SK-N-SH (cell line): ENCODE data around the gene PSPN. TPM values are rescaled to one million over a fixed set of nuclear protein-coding genes. Genes with fewer than 3 reads are reported as not detected.

Experiments
- CTCF ChIA-PET: fragments of 300-600, 350-600 bp; formaldehyde crosslinking; extraction: SDS; loops from one replicate; lab custom pipeline; 2021; lab: Yijun Ruan, JAX
- POLR2A ChIA-PET: fragments of 350-600 bp; sonication (Branson Sonifier 250); formaldehyde crosslinking; extraction: SDS; loops from one replicate; lab custom pipeline; 2020; ENCODE audit warnings: antibody characterized with exemption, inconsistent platforms; lab: Yijun Ruan, JAX
- DNase-seq: peaks from one replicate; pipeline ENCODE4 v3.0.0; 2012
- H2AFZ ChIP-seq: fragments of 200-600 bp; sonication (generic); 2 replicates; pipeline ENCODE4 v1.8.1; 2016; ENCODE audit warnings: antibody characterized with exemption, mild to moderate bottlenecking, low read depth
- H3F3A ChIP-seq: fragments of 200-600 bp; sonication (generic); replicated peaks from 2 replicates; pipeline ENCODE3; 2016; ENCODE audit warnings: antibody characterized with exemption, mild to moderate bottlenecking; ENCODE audit not compliant: insufficient read depth
- H3K27ac ChIP-seq, 2 experiments: fragments of 200-500 bp in 1 of 2; fragments of 200-600 bp in 1 of 2; sonication (Bioruptor generic) in 1 of 2; sonication (generic), shearing (Covaris generic) in 1 of 2; 2 replicates each; pipeline versions ENCODE4 v1.5.1 to v1.6.1; 2014 to 2016; ENCODE audit warnings: low read depth in 2 of 2, inconsistent platforms in 1 of 2, low read length in 1 of 2, mild to moderate bottlenecking in 1 of 2, mixed read lengths in 1 of 2
- H3K27me3 ChIP-seq: fragments of 200-600 bp; sonication (generic), shearing (Covaris generic); 2 replicates; pipeline ENCODE4 v1.6.1; 2016; ENCODE audit warnings: mixed run types; ENCODE audit not compliant: insufficient read depth
- H3K36me3 ChIP-seq, 2 experiments: fragments of 200-500 bp in 1 of 2; fragments of 200-600 bp in 1 of 2; sonication (Bioruptor generic) in 1 of 2; sonication (generic) in 1 of 2; replicated peaks in 1 of 2; 2 replicates each; pipeline versions ENCODE3 to v1.5.1; 2014 to 2016; ENCODE audit warnings: low read length in 1 of 2, mild to moderate bottlenecking in 1 of 2; ENCODE audit not compliant: insufficient read depth in 2 of 2, control insufficient read depth in 1 of 2
- H3K4me1 ChIP-seq, 2 experiments: fragments of 200-500 bp in 1 of 2; fragments of 200-600 bp in 1 of 2; sonication (Bioruptor generic) in 1 of 2; sonication (generic), shearing (Covaris generic) in 1 of 2; 2 replicates each; pipeline versions ENCODE4 v1.5.1 to v1.6.1; 2014 to 2016; ENCODE audit warnings: low read depth in 1 of 2, low read length in 1 of 2, mixed run types in 1 of 2; ENCODE audit not compliant: insufficient read depth in 2 of 2, control insufficient read depth in 1 of 2
- H3K4me2 ChIP-seq: fragments of 200-600 bp; sonication (generic), shearing (Covaris generic); 2 replicates; pipeline ENCODE4 v1.6.1; 2017; ENCODE audit warnings: mixed run types
- H3K4me3 ChIP-seq, 2 experiments: fragments of 200-500 bp in 1 of 2; fragments of 200-600 bp in 1 of 2; sonication (Bioruptor generic) in 1 of 2; sonication (generic), shearing (Covaris generic) in 1 of 2; 2 replicates each; pipeline versions ENCODE4 v1.5.1 to v1.8.1; 2014 to 2016; ENCODE audit warnings: low read depth in 2 of 2, inconsistent platforms in 1 of 2, low read length in 1 of 2, mild to moderate bottlenecking in 1 of 2, mixed read lengths in 1 of 2, moderate library complexity in 1 of 2
- H3K79me2 ChIP-seq: fragments of 200-600 bp; sonication (generic); 2 replicates; pipeline ENCODE4 v1.8.1; 2017; ENCODE audit warnings: mild to moderate bottlenecking; ENCODE audit not compliant: insufficient read depth
- H3K9ac ChIP-seq: fragments of 200-600 bp; sonication (generic); 2 replicates; pipeline ENCODE4 v1.6.1; 2017; ENCODE audit warnings: mixed run types
- H3K9me2 ChIP-seq: fragments of 200-600 bp; sonication (generic); 2 replicates; pipeline ENCODE4 v1.6.1; 2017; ENCODE audit warnings: mixed run types
- H3K9me3 ChIP-seq: fragments of 200-600 bp; sonication (generic); 2 replicates; pipeline ENCODE4 v1.6.1; 2017; ENCODE audit warnings: mixed run types, mild to moderate bottlenecking, moderate library complexity
- H4K20me1 ChIP-seq: fragments of 200-600 bp; sonication (generic); 2 replicates; pipeline ENCODE4 v1.6.1; 2017; ENCODE audit warnings: mild to moderate bottlenecking, mixed run types; ENCODE audit not compliant: insufficient read depth
- ELF1 ChIP-seq: IDR thresholded peaks from 2 replicates; pipeline ENCODE4 v1.4.0; 2012
- MAX ChIP-seq: IDR thresholded peaks from 2 replicates; pipeline ENCODE4 v1.4.0; 2012; ENCODE audit warnings: low read depth
- MXI1 ChIP-seq: IDR thresholded peaks from 2 replicates; pipeline ENCODE4 v1.6.1; 2012; ENCODE audit warnings: mild to moderate bottlenecking, low read depth, low read length, improper control_type of control experiment
- POLR2AphosphoS5 ChIP-seq: IDR thresholded peaks from 2 replicates; pipeline ENCODE4 v1.6.1; 2012; ENCODE audit warnings: low read depth, low read length
- RFX5 ChIP-seq: IDR thresholded peaks from 2 replicates; pipeline ENCODE4 v1.6.1; 2012; ENCODE audit warnings: mild to moderate bottlenecking, improper control_type of control experiment, low read length
- SIN3A ChIP-seq: IDR thresholded peaks from 2 replicates; pipeline ENCODE4 v1.6.1; 2012; ENCODE audit warnings: low read depth, mild to moderate bottlenecking, low read length, moderate library complexity, borderline replicate concordance
- SMC3 ChIP-seq: IDR thresholded peaks from 2 replicates; pipeline ENCODE4 v1.6.1; 2012; ENCODE audit warnings: low read depth, low read length, improper control_type of control experiment
- TAF1 ChIP-seq: IDR thresholded peaks from 2 replicates; pipeline ENCODE4 v1.6.1; 2012; ENCODE audit warnings: low read depth, mild to moderate bottlenecking, low read length, moderate library complexity, borderline replicate concordance
- TEAD4 ChIP-seq: IDR thresholded peaks from 2 replicates; pipeline ENCODE4 v1.4.0; 2012; ENCODE audit warnings: mild to moderate bottlenecking, borderline replicate concordance; ENCODE audit not compliant: insufficient read depth
- USF1 ChIP-seq: IDR thresholded peaks from 2 replicates; pipeline ENCODE4 v1.4.0; 2012; ENCODE audit warnings: low read depth, borderline replicate concordance
- USF2 ChIP-seq: fragments of 150-350 bp; IDR thresholded peaks from 2 replicates; pipeline ENCODE4 v1.6.1; 2017; ENCODE audit warnings: antibody characterized with exemption, low read length, low read depth, borderline replicate concordance
- YY1 ChIP-seq: IDR thresholded peaks from 2 replicates; pipeline ENCODE4 v1.4.0; 2012; ENCODE audit warnings: low read depth, mild to moderate bottlenecking
- WGBS: methylation state at CpG from one replicate; pipeline ENCODE4 v1.1.6; 2017; ENCODE audit warnings: low lambda C conversion rate; 5-methylcytosine and 5-hydroxymethylcytosine counted together
- polyA plus RNA-seq, 3 experiments: library from polyadenylated mRNA; depleted of rRNA; stranded (reverse); fragments of >200 nt; gene quantifications; 2 replicates each; pipeline ENCODE4 v1.2.3, GENCODE V29; 2012

PSPN gene
- polyA plus RNA-seq, 1 of the 3 experiments (the other 2 are of a cell fraction), result 0.59 TPM

- DNase-seq, result peak; percentile 98
- Histone ChIP-seq H3K4me1 (peaks cover 10 to 15% of the 10 kb centered on the region in 2 experiments; a peak in 2 of 4 replicates), H4K20me1 (peaks cover 47% of the 10 kb centered on the region), H3K9ac (peak within 1 kb of the TSS; percentile 93), H3K9me3 (no peaks in the 10 kb centered on the region), H3K9me2 (no peaks in the 10 kb centered on the region), H2AFZ (peak within 1 kb of the TSS; percentile 85; the same call in 1 of the 2 replicates), H3K36me3 (peaks cover 10 to 30% of the 10 kb centered on the region in 2 experiments), H3K4me2 (peak within 1 kb of the TSS; percentile 98), H3K27ac (peak within 1 kb of the TSS; percentile 61 to 78; a peak in 3 of 4 replicates), H3K79me2 (peaks cover 48% of the 10 kb centered on the region), H3K4me3 (peak within 1 kb of the TSS; percentile 83 to 88), H3K27me3 (no peaks in the 10 kb centered on the region), H3F3A (peaks cover 6% of the 10 kb centered on the region)
- WGBS, result 0% methylated on average over 19 of the region's 114 CpGs
- ChIA-PET CTCF (interaction anchor here (0.6 to 1.6 kb wide), 3 partner anchors 13 to 1897 kb away, joined by 3 read pairs; partner anchors contain the start of gene TUBB4A), POLR2A (interaction anchor here (0.5 to 1.6 kb wide), 3 partner anchors 32 to 52 kb away, joined by 4 to 8 read pairs (median 4); partner anchors contain the start of genes ALKBH7 and GTF2F1)
- peak; percentile 76 for TF ChIP-seq USF1
- no peak for TF ChIP-seq SIN3A
- no peak; the same call in 1 of the 2 replicates for TF ChIP-seq ELF1
- peak; percentile 61; the same call in 1 of the 2 replicates for TF ChIP-seq POLR2AphosphoS5
- TF ChIP-seq YY1, result no peak
- peak; percentile 30; the same call in 1 of the 2 replicates for TF ChIP-seq MXI1
- no peak for TF ChIP-seq SMC3
- TF ChIP-seq RFX5, result peak; percentile 72; the same call in 1 of the 2 replicates
- no peak; the same call in 1 of the 2 replicates for TF ChIP-seq USF2
- peak; percentile 67; the same call in 1 of the 2 replicates for TF ChIP-seq TAF1
- no peak; the same call in 1 of the 2 replicates for TF ChIP-seq MAX
These were observed 48.6 kb upstream of the PSPN start, which contains the start of gene KHSRP for GRCh38 chr19:6424195-6424938. KHSRP (minus strand) TSS chr19:6424811; CDS start chr19:6424701, 110 bp downstream.

- Histone ChIP-seq H3K27ac (peak overlapping the region; percentile 56 to 65; a peak in 3 of 4 replicates), H3K36me3 (peaks cover 10 to 37% of the 10 kb centered on the region in 2 experiments), H3K79me2 (peaks cover 52% of the 10 kb centered on the region), H2AFZ (no peak overlapping the region), H3K4me3 (peak overlapping the region; percentile 83 to 88), H3K4me2 (peak overlapping the region; percentile 98), H4K20me1 (peaks cover 54% of the 10 kb centered on the region), H3K9ac (peak overlapping the region; percentile 93), H3K27me3 (no peaks in the 10 kb centered on the region), H3K4me1 (peaks cover 10 to 15% of the 10 kb centered on the region in 2 experiments; a peak in 2 of 4 replicates), H3F3A (peaks cover 6% of the 10 kb centered on the region), H3K9me3 (no peaks in the 10 kb centered on the region), H3K9me2 (no peaks in the 10 kb centered on the region)
- DNase-seq, result peak; percentile 65
- WGBS, result 0% methylated on average over 18 of the region's 20 CpGs
- CTCF ChIA-PET, result interaction anchor here (4.0 kb wide), 1 partner anchor 12 kb away, joined by 16 read pairs; no protein-coding TSS in a partner anchor
- TF ChIP-seq TEAD4, result no peak
- peak; percentile 33; the same call in 1 of the 2 replicates for TF ChIP-seq MXI1
- POLR2A ChIA-PET, result no interaction called here
These were observed 47.9 kb upstream of the PSPN start for GRCh38 chr19:6423499-6424194.
